ENCODE results near the gene SLC6A16. TPM values are rescaled to one million over a fixed set of nuclear protein-coding genes. Genes with fewer than 3 reads are reported as not detected.

The SLC6A16 gene
- total and polyA plus RNA-seq, 10 donors = 2.1 to 6.9 (median 3.9) TPM

- H3K4me3 ChIP-seq = no peak overlapping the region
- H3K27ac ChIP-seq = no peak overlapping the region
- TF ChIP-seq POLR2A (IDR thresholded peaks at IDR 0.05) = no peak
- TF ChIP-seq POLR2AphosphoS5 (IDR thresholded peaks at IDR 0.05) = no peak
- no peak for TF ChIP-seq CTCF (IDR thresholded peaks at IDR 0.05 in 8 of 11, conservative IDR thresholded peaks at IDR 0.05 in 3 of 11)
- H3K9me3 ChIP-seq = peaks cover 0 to 61% (median 44%) of the 10 kb centered on the region in 8 donors
- intact Hi-C loops (cut with DNase I; ENCODE audit: low total_unique reads) = no loop called here
- H3K4me1 ChIP-seq = peaks cover 0 to 7% (median 0%) of the 10 kb centered on the region in 6 donors
- no peaks in the 10 kb centered on the region for H3K27me3 ChIP-seq (replicated peaks in 1 of 7)
- DNase-seq = no peak
- H3K36me3 ChIP-seq = peaks cover 0 to 37% (median 5%) of the 10 kb centered on the region in 6 donors
These were observed 6.7 kb downstream of the SLC6A16 start for GRCh38 chr19:49318296-49318695.

GRCh38 chr19:49316284-49316683, 8.7 kb downstream of the SLC6A16 start:
- H3K27me3 ChIP-seq (replicated peaks in 1 of 7) = no peaks in the 10 kb centered on the region
- DNase-seq = no peak
- no peak overlapping the region for H3K27ac ChIP-seq
- H3K36me3 ChIP-seq = peaks cover 0 to 36% (median 4%) of the 10 kb centered on the region in 6 donors
- H3K4me3 ChIP-seq = no peak overlapping the region
- intact Hi-C loops (cut with DNase I; ENCODE audit: low total_unique reads) = no loop called here
- TF ChIP-seq CTCF (IDR thresholded peaks at IDR 0.05 in 8 of 11, conservative IDR thresholded peaks at IDR 0.05 in 3 of 11) (no peak), POLR2AphosphoS5 (IDR thresholded peaks at IDR 0.05) (no peak), POLR2A (IDR thresholded peaks at IDR 0.05) (no peak)
- peaks cover 0 to 43% (median 32%) of the 10 kb centered on the region in 8 donors for H3K9me3 ChIP-seq
- H3K4me1 ChIP-seq = peaks cover 0 to 7% (median 0%) of the 10 kb centered on the region in 6 donors

DNA sequence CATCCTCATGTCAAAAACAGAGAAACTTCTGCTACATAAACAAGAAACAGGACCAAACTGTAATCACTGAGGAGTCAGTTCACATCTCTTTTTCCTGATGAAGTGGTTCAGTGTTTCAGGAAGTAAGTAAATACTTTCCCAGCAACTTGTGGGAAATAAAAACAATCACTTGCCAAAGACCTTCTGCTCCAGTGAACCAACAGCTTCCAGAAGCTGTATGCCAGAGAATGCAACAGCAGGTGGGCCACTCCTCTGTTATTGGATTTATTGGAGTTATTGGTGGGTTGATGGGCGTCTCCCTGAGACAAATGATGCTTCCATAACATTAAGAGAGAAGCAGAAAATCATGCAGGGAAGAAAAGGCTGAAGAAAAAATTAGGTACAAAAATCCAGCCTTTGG, 9.9 kb downstream of the SLC6A16 start:
- no peak overlapping the region for H3K4me3 ChIP-seq
- intact Hi-C loops (cut with DNase I; ENCODE audit: low total_unique reads) = no loop called here
- no peak overlapping the region for H3K27ac ChIP-seq
- peaks cover 0 to 46% (median 7%) of the 10 kb centered on the region in 6 donors for H3K36me3 ChIP-seq
- H3K9me3 ChIP-seq = peaks cover 0 to 31% (median 21%) of the 10 kb centered on the region in 8 donors
- TF ChIP-seq POLR2A (IDR thresholded peaks at IDR 0.05) (no peak), POLR2AphosphoS5 (IDR thresholded peaks at IDR 0.05) (no peak), CTCF (IDR thresholded peaks at IDR 0.05 in 8 of 11, conservative IDR thresholded peaks at IDR 0.05 in 3 of 11) (no peak)
- H3K4me1 ChIP-seq = peaks cover 0 to 7% (median 0%) of the 10 kb centered on the region in 6 donors
- no peaks in the 10 kb centered on the region for H3K27me3 ChIP-seq (replicated peaks in 1 of 7)
- WGBS, 5 donors = 70 to 93% (median 87%) methylated on average over 1 of the region's 1 CpG
- no peak for DNase-seq

DNA sequence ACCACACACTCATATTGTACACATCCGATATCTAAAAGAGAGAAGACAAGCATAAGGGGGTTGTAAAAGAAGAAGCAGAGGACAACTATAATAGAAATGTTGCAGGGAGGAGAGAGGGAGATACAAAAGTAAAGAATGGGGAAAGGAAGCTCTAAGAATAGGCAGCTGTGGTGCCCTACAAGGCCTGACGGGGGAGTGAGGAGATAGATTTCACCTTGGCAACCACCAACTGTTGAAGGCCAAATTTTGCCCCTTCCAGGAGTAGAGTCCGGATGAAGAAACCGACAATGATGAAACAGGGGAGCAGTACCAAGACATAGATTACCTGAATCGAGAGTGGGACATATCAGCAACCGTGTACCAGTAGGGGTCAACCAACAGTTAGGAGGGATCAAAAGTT, 15.9 kb downstream of the SLC6A16 start:
- Histone ChIP-seq H3K36me3 (peaks cover 0 to 41% (median 7%) of the 10 kb centered on the region in 6 donors), H3K4me1 (no peaks in the 10 kb centered on the region), H3K9me3 (no peaks in the 10 kb centered on the region), H3K27ac (no peak overlapping the region), H3K4me3 (no peak overlapping the region), H3K27me3 (replicated peaks in 1 of 7) (no peaks in the 10 kb centered on the region)
- intact Hi-C loops (cut with DNase I; ENCODE audit: low total_unique reads) = no loop called here
- WGBS, 5 donors = 86 to 90% (median 88%) methylated on average over 6 of the region's 6 CpGs
- DNase-seq = no peak
- TF ChIP-seq POLR2AphosphoS5 (IDR thresholded peaks at IDR 0.05) = no peak
- no peak for TF ChIP-seq POLR2A (IDR thresholded peaks at IDR 0.05)
- TF ChIP-seq CTCF (IDR thresholded peaks at IDR 0.05 in 8 of 11, conservative IDR thresholded peaks at IDR 0.05 in 3 of 11) = no peak

All from spleen (tissue), 11 donors.